UCSD-AML1 (cell line): ENCODE measurements around the gene SPN.
A peak's percentile ranks its signal among the peaks of the same experiment; 100 is the strongest.
"Not testable (repeated sequence)": the region's sequence is repeated elsewhere in the genome, so short reads cannot be mapped to it uniquely, and the experiment has no call there.

Source experiments
- DNase-seq: peaks from one replicate; lab custom pipeline; 2025; ENCODE audit not compliant: unreplicated experiment; lab: John Stamatoyannopoulos, UW

Gene SPN

GRCh38 chr16:29675811-29676643 lies 13.0 kb downstream of the SPN start:
- no peak for DNase-seq

- DNase-seq, result no peak
Observed at GRCh38 chr16:29676989-29677785, 14.1 kb downstream of the SPN start.

GRCh38 chr16:29678691-29679267 lies 15.7 kb downstream of the SPN start, which contains the start of gene QPRT:
Gene QPRT, plus strand, starts transcription at chr16:29679180. Its CDS starts 18 bp downstream, at chr16:29679198.
- peak; percentile 70 for DNase-seq

GRCh38 chr16:29680180-29680598 lies 17.1 kb downstream of the SPN start:
- DNase-seq, result no peak

- DNase-seq, result no peak
Observed at GRCh38 chr16:29683543-29684090, 20.6 kb downstream of the SPN start.

GRCh38 chr16:29684679-29685078 lies 21.6 kb downstream of the SPN start:
- no peak for DNase-seq

- peak; percentile 56 for DNase-seq
Observed at GRCh38 chr16:29686740-29687332, 23.8 kb downstream of the SPN start.

GRCh38 chr16:29687755-29688154 lies 24.7 kb downstream of the SPN start:
- no peak for DNase-seq

- no peak for DNase-seq
Observed at GRCh38 chr16:29688172-29688571, 25.1 kb downstream of the SPN start.

GRCh38 chr16:29689490-29690351 lies 26.7 kb downstream of the SPN start:
- not testable (repeated sequence) for DNase-seq

- not testable (repeated sequence) for DNase-seq
Observed at GRCh38 chr16:29692606-29693005, 29.6 kb downstream of the SPN start.

- DNase-seq, result no peak
Observed at GRCh38 chr16:29694384-29695195, 31.5 kb downstream of the SPN start.

- not testable (repeated sequence) for DNase-seq
Observed at GRCh38 chr16:29695675-29696074, 32.6 kb downstream of the SPN start.

- no peak for DNase-seq
Observed at GRCh38 chr16:29696881-29697331, 33.9 kb downstream of the SPN start.

- no peak for DNase-seq
Observed at GRCh38 chr16:29697391-29697790, 34.3 kb downstream of the SPN start.

- no peak for DNase-seq
Observed at GRCh38 chr16:29698042-29698441, 35.0 kb downstream of the SPN start.

- DNase-seq, result no peak
Observed at GRCh38 chr16:29698484-29699323, 35.7 kb downstream of the SPN start.
